B cell (primary cell): ENCODE measurements around the gene RPTOR. TPM values are rescaled to one million over a fixed set of nuclear protein-coding genes. Genes with fewer than 3 reads are reported as not detected.

ENCODE experiments used
- ATAC-seq: fragments of 200-7000 bp; cut with Tn5 transposase; one replicate; pipeline ENCODE4 v1.10.0; 2021; ENCODE audit warnings: low read depth, mild to moderate bottlenecking, moderate number of reproducible peaks, moderate library complexity
- CTCF ChIA-PET: fragments of 350-600 bp; sonication (Branson Sonifier 250); formaldehyde crosslinking; loops from one replicate; lab custom pipeline; 2021; ENCODE audit warnings: antibody characterized with exemption, inconsistent platforms; lab: Charles Lee
- POLR2A ChIA-PET: fragments of 350-600 bp; sonication (Branson Sonifier 250); formaldehyde crosslinking; loops from one replicate; lab custom pipeline; 2021; ENCODE audit warnings: antibody characterized with exemption; lab: Charles Lee
- DNase-seq: peaks from one replicate; pipeline ENCODE4 v3.0.0; 2013
- H2AFZ ChIP-seq: 2 replicates; pipeline ENCODE4 v1.6.1; 2012; ENCODE audit warnings: mild to moderate bottlenecking, low read depth, low read length; ENCODE audit not compliant: insufficient read depth, poor library complexity, severe bottlenecking
- H3K27ac ChIP-seq, 2 donors: 1 replicate in 1 of 2; 2 replicates in 1 of 2; pipeline ENCODE4 v1.5.1; 2012 to 2013; ENCODE audit warnings: low read length in 2 of 2, mild to moderate bottlenecking in 2 of 2, moderate library complexity in 1 of 2
- H3K27me3 ChIP-seq, 4 experiments: fragments of 200-600 bp in 1 of 4; sonication (generic) in 1 of 4; replicated peaks in 1 of 4; 1 replicate in 2 of 4; 2 replicates in 2 of 4; pipeline versions ENCODE4 v1.6.1 to v1.7.0; 2013 to 2016; ENCODE audit warnings: low read length in 3 of 4, mild to moderate bottlenecking in 2 of 4, mixed read lengths in 1 of 4, moderate library complexity in 1 of 4; ENCODE audit not compliant: insufficient read depth in 4 of 4, control insufficient read depth in 3 of 4; ENCODE audit errors: control extremely low read depth in 1 of 4
- H3K36me3 ChIP-seq, 2 experiments: replicated peaks in 1 of 2; 1 replicate in 1 of 2; 2 replicates in 1 of 2; pipeline versions ENCODE4 v1.6.1 to v1.7.1; 2013; ENCODE audit warnings: low read length in 1 of 2; ENCODE audit not compliant: insufficient read depth in 2 of 2, control insufficient read depth in 1 of 2; ENCODE audit errors: control extremely low read depth in 1 of 2, extremely low read depth in 1 of 2
- H3K4me1 ChIP-seq, 2 donors: fragments of 200-600 bp in 1 of 2; sonication (generic) in 1 of 2; 1 replicate in 1 of 2; 2 replicates in 1 of 2; pipeline versions ENCODE4 v1.5.1 to v1.6.1; 2013 to 2017; ENCODE audit warnings: low read length in 2 of 2; ENCODE audit not compliant: control insufficient read depth in 2 of 2, insufficient read depth in 2 of 2
- H3K4me2 ChIP-seq: replicated peaks from 2 replicates; pipeline ENCODE3; 2012; ENCODE audit warnings: mild to moderate bottlenecking, low read depth, low read length; ENCODE audit not compliant: poor library complexity, severe bottlenecking
- H3K4me3 ChIP-seq, 5 experiments: fragments of 200-600 bp in 1 of 5; sonication (generic) in 1 of 5; 1 replicate in 3 of 5; 2 replicates in 2 of 5; pipeline versions ENCODE4 v1.5.1 to v1.7.0; 2011 to 2016; ENCODE audit warnings: low read length in 4 of 5, mild to moderate bottlenecking in 4 of 5, low read depth in 2 of 5, control low read depth in 1 of 5, moderate library complexity in 1 of 5; ENCODE audit not compliant: insufficient read depth in 1 of 5; ENCODE audit errors: control extremely low read depth in 1 of 5, extremely low read depth in 1 of 5
- H3K79me2 ChIP-seq: fragments of 200-600 bp; sonication (generic); one replicate; pipeline ENCODE4 v1.6.0; 2016; ENCODE audit warnings: low read length; ENCODE audit not compliant: control insufficient read depth, insufficient read depth
- H3K9ac ChIP-seq: fragments of 200-600 bp; sonication (generic); 2 replicates; pipeline ENCODE4 v1.6.1; 2017; ENCODE audit warnings: mild to moderate bottlenecking, low read length, moderate library complexity
- H3K9me3 ChIP-seq, 3 donors: one replicate each; pipeline versions ENCODE4 v1.6.1 to v1.7.1; 2013; ENCODE audit warnings: low read length in 2 of 3; ENCODE audit not compliant: control insufficient read depth in 2 of 3, insufficient read depth in 1 of 3; ENCODE audit errors: control extremely low read depth in 1 of 3
- H4K20me1 ChIP-seq: 2 replicates; pipeline ENCODE4 v1.6.0; 2012; ENCODE audit warnings: mild to moderate bottlenecking, low read length; ENCODE audit not compliant: insufficient read depth, control insufficient read depth, poor library complexity, severe bottlenecking
- H3K27ac Mint-ChIP-seq: one replicate; pipeline ENCODE4 v1.8.0; 2021; ENCODE audit warnings: mixed read lengths
- H3K27me3 Mint-ChIP-seq: one replicate; pipeline ENCODE4 v1.8.0; 2021; ENCODE audit warnings: mixed read lengths
- H3K4me1 Mint-ChIP-seq: one replicate; pipeline ENCODE4 v1.8.0; 2021; ENCODE audit warnings: mixed read lengths
- H3K4me3 Mint-ChIP-seq: one replicate; pipeline ENCODE4 v1.8.0; 2021; ENCODE audit warnings: mixed read lengths
- H3K9me3 Mint-ChIP-seq: one replicate; pipeline ENCODE4 v1.8.0; 2022; ENCODE audit warnings: mixed read lengths; ENCODE audit not compliant: insufficient read depth
- CTCF ChIP-seq: fragments of 200-600 bp; IDR thresholded peaks from one replicate; pipeline ENCODE4 v1.8.0; 2022; ENCODE audit warnings: antibody characterized with exemption, mild to moderate bottlenecking
- EZH2 ChIP-seq: IDR thresholded peaks from 2 replicates; pipeline ENCODE4 v1.6.1; 2012; ENCODE audit warnings: borderline replicate concordance, low read depth, mild to moderate bottlenecking, moderate library complexity, low read length; ENCODE audit not compliant: insufficient read depth, poor library complexity, severe bottlenecking
- WGBS: methylation state at CpG from one replicate; pipeline ENCODE4 v1.1.5; 2013; ENCODE audit warnings: missing lambda C conversion rate; ENCODE audit not compliant: insufficient coverage; 5-methylcytosine and 5-hydroxymethylcytosine counted together
- intact Hi-C: fragments of 100-400 bp; cut with micrococcal nuclease; formaldehyde crosslinking; loops from one replicate; pipeline ENCODE4 v1.10.0; 2022
- polyA plus RNA-seq: library from polyadenylated mRNA; depleted of rRNA; stranded (reverse); fragments of >200 nt; gene quantifications from 2 replicates; pipeline ENCODE4 v1.2.3, GENCODE V29; 2012
- total RNA-seq, 2 donors: library from RNA; stranded (reverse); fragments of 120-200 nt in 1 of 2; gene quantifications; 1 replicate in 1 of 2; 2 replicates in 1 of 2; pipeline versions ENCODE4 v1.2.3 to v1.2.4, GENCODE V29; 2013 to 2022

RPTOR gene
- total and polyA plus RNA-seq, 2 donors (not counting 1 experiment from before 2014, with no cell fraction given): 13.4 to 58.8 TPM

GRCh38 chr17:80833952-80834892 is 289.6 kb downstream of the RPTOR start:
- H3K4me2 ChIP-seq: no peak overlapping the region
- no peak overlapping the region for H3K9ac ChIP-seq
- no peak overlapping the region for H3K4me3 ChIP-seq
- ChIA-PET POLR2A (interaction anchor here (0.6 kb wide), 1 partner anchor 462 kb away, joined by 3 read pairs; no protein-coding TSS in a partner anchor), CTCF (interaction anchor here (1.2 to 1.3 kb wide), 2 partner anchors 97 to 154 kb away, joined by 3 to 4 read pairs; no protein-coding TSS in a partner anchor)
- no peaks in the 10 kb centered on the region for H3K27me3 ChIP-seq
- TF ChIP-seq CTCF (no peak), EZH2 (no peak)
- no peak overlapping the region for H3K27ac ChIP-seq
- Mint-ChIP-seq H3K4me1 (peaks cover 23% of the 10 kb centered on the region), H3K27ac (peak overlapping the region; percentile 56), H3K4me3 (peak overlapping the region; percentile 95), H3K9me3 (no peaks in the 10 kb centered on the region), H3K27me3 (no peaks in the 10 kb centered on the region)
- no peaks in the 10 kb centered on the region for H3K9me3 ChIP-seq
- DNase-seq (no peak), ATAC-seq (no peak)
- 97% methylated on average over 38 of the region's 42 CpGs for WGBS
- H3K79me2 ChIP-seq: peaks cover 5% of the 10 kb centered on the region
- H3K4me1 ChIP-seq: peaks cover 12 to 17% of the 10 kb centered on the region in 2 donors
- no peaks in the 10 kb centered on the region for H4K20me1 ChIP-seq
- H3K36me3 ChIP-seq: peaks cover 0 to 8% of the 10 kb centered on the region in 2 experiments
- H2AFZ ChIP-seq: no peak overlapping the region
- intact Hi-C loops: loop anchor here (2.0 to 5.0 kb wide), 2 partner anchors 23 to 97 kb away; no protein-coding TSS in a partner anchor

GRCh38 chr17:80834893-80835275 is 290.2 kb downstream of the RPTOR start:
- ChIA-PET CTCF (no interaction called here), POLR2A (no interaction called here)
- intact Hi-C loops: loop anchor here (5.0 kb wide), 1 partner anchor 98 kb away; no protein-coding TSS in a partner anchor
- peaks cover 23% of the 10 kb centered on the region for H3K4me1 Mint-ChIP-seq
- TF ChIP-seq EZH2 (no peak), CTCF (no peak)
- H3K9me3 ChIP-seq: no peaks in the 10 kb centered on the region
- H3K9ac ChIP-seq: no peak overlapping the region
- no CpG with 5 or more reads among the region's 2 CpGs for WGBS
- H4K20me1 ChIP-seq: no peaks in the 10 kb centered on the region
- H3K27me3 Mint-ChIP-seq: no peaks in the 10 kb centered on the region
- no peak overlapping the region for H3K27ac ChIP-seq
- no peaks in the 10 kb centered on the region for H3K9me3 Mint-ChIP-seq
- peaks cover 0 to 11% of the 10 kb centered on the region in 2 experiments for H3K36me3 ChIP-seq
- ATAC-seq (no peak), DNase-seq (no peak)
- no peak overlapping the region for H3K4me3 ChIP-seq
- no peak overlapping the region for H3K4me3 Mint-ChIP-seq
- peaks cover 5% of the 10 kb centered on the region for H3K79me2 ChIP-seq
- no peak overlapping the region for H3K4me2 ChIP-seq
- no peak overlapping the region for H2AFZ ChIP-seq
- peaks cover 12 to 17% of the 10 kb centered on the region in 2 donors for H3K4me1 ChIP-seq
- no peaks in the 10 kb centered on the region for H3K27me3 ChIP-seq
- H3K27ac Mint-ChIP-seq: no peak overlapping the region
